Trophoblast cell (in vitro differentiated cells and primary cell): ENCODE data around the gene PRUNE2.
A peak's percentile ranks its signal among the peaks of the same experiment; 100 is the strongest.

Source experiments
- DNase-seq, 2 donors: peaks; one replicate each; pipeline ENCODE4 v3.0.0-alpha.2; 2016
- H2AFZ ChIP-seq: 2 replicates; pipeline ENCODE4 v1.6.1; 2013; ENCODE audit warnings: low read length, moderate library complexity, mild to moderate bottlenecking; ENCODE audit not compliant: insufficient read depth, poor library complexity
- H2AK5ac ChIP-seq: 2 replicates; pipeline ENCODE4 v1.6.1; 2013; ENCODE audit warnings: mild to moderate bottlenecking, low read length
- H2BK120ac ChIP-seq: 2 replicates; pipeline ENCODE4 v1.6.1; 2013; ENCODE audit warnings: low read length, mild to moderate bottlenecking, moderate library complexity; ENCODE audit not compliant: insufficient read depth, poor library complexity
- H2BK12ac ChIP-seq: 2 replicates; pipeline ENCODE4 v1.6.1; 2013; ENCODE audit warnings: mild to moderate bottlenecking, low read length, moderate library complexity
- H2BK5ac ChIP-seq: 2 replicates; pipeline ENCODE4 v1.6.1; 2013; ENCODE audit warnings: low read length, low read depth, moderate library complexity, mild to moderate bottlenecking; ENCODE audit not compliant: poor library complexity
- H3K14ac ChIP-seq: 2 replicates; pipeline ENCODE4 v1.6.1; 2013; ENCODE audit warnings: mild to moderate bottlenecking, low read length
- H3K18ac ChIP-seq: 2 replicates; pipeline ENCODE4 v1.6.1; 2013; ENCODE audit warnings: mild to moderate bottlenecking, low read length
- H3K23ac ChIP-seq: 2 replicates; pipeline ENCODE4 v1.6.1; 2013; ENCODE audit warnings: low read length
- H3K27ac ChIP-seq: 2 replicates; pipeline ENCODE4 v1.5.1; 2013; ENCODE audit warnings: low read depth, mild to moderate bottlenecking, inconsistent platforms, low read length, moderate library complexity
- H3K27me3 ChIP-seq: 2 replicates; pipeline ENCODE4 v1.6.1; 2013; ENCODE audit warnings: inconsistent platforms, mild to moderate bottlenecking, low read length, moderate library complexity; ENCODE audit not compliant: insufficient read depth
- H3K36me3 ChIP-seq, 2 experiments: 1 replicate in 1 of 2; 2 replicates in 1 of 2; pipeline ENCODE4 v1.6.1; 2013; ENCODE audit warnings: low read length in 2 of 2, mild to moderate bottlenecking in 2 of 2, moderate library complexity in 1 of 2; ENCODE audit not compliant: insufficient read depth in 2 of 2, control insufficient read depth in 1 of 2
- H3K4ac ChIP-seq: 2 replicates; pipeline ENCODE4 v1.6.1; 2013; ENCODE audit warnings: low read depth, mild to moderate bottlenecking, low read length, moderate library complexity
- H3K4me1 ChIP-seq, 2 experiments: 1 replicate in 1 of 2; 2 replicates in 1 of 2; pipeline ENCODE4 v1.6.1; 2013; ENCODE audit warnings: low read length in 2 of 2, mild to moderate bottlenecking in 2 of 2, moderate library complexity in 1 of 2; ENCODE audit not compliant: insufficient read depth in 2 of 2, control insufficient read depth in 1 of 2
- H3K4me2 ChIP-seq: 2 replicates; pipeline ENCODE4 v1.6.1; 2013; ENCODE audit warnings: inconsistent platforms, mild to moderate bottlenecking, low read length, moderate library complexity
- H3K4me3 ChIP-seq: 2 replicates; pipeline ENCODE4 v1.5.1; 2013; ENCODE audit warnings: mild to moderate bottlenecking, low read depth, low read length, inconsistent platforms
- H3K79me1 ChIP-seq: one replicate; pipeline ENCODE4 v1.6.1; 2013; ENCODE audit warnings: low read length
- H3K79me2 ChIP-seq: 2 replicates; pipeline ENCODE4 v1.6.1; 2013; ENCODE audit warnings: low read length, mild to moderate bottlenecking; ENCODE audit not compliant: control insufficient read depth, insufficient read depth, poor library complexity
- H3K9ac ChIP-seq: 2 replicates; pipeline ENCODE4 v1.6.1; 2013; ENCODE audit warnings: mild to moderate bottlenecking, low read length
- H3K9me3 ChIP-seq: 2 replicates; pipeline ENCODE4 v1.6.1; 2013; ENCODE audit warnings: low read depth, mild to moderate bottlenecking, control low read depth, inconsistent platforms, low read length; ENCODE audit not compliant: insufficient read depth
- H4K12ac ChIP-seq: 2 replicates; pipeline ENCODE4 v1.6.1; 2013; ENCODE audit warnings: low read depth, mild to moderate bottlenecking, low read length, moderate library complexity
- H4K8ac ChIP-seq: 2 replicates; pipeline ENCODE4 v1.6.1; 2013; ENCODE audit warnings: low read depth, mild to moderate bottlenecking, low read length, moderate library complexity
- H4K91ac ChIP-seq: one replicate; pipeline ENCODE4 v1.6.1; 2013; ENCODE audit warnings: low read depth, mild to moderate bottlenecking, low read length, moderate library complexity
- WGBS: extraction: QIAGEN DNeasy Blood & Tissue Kit; methylation state at CpG from one replicate; pipeline ENCODE4 v1.1.7; 2013; ENCODE audit warnings: missing lambda C conversion rate; ENCODE audit not compliant: insufficient read length, insufficient coverage; ENCODE audit errors: extremely low coverage; 5-methylcytosine and 5-hydroxymethylcytosine counted together

The PRUNE2 gene

DNA sequence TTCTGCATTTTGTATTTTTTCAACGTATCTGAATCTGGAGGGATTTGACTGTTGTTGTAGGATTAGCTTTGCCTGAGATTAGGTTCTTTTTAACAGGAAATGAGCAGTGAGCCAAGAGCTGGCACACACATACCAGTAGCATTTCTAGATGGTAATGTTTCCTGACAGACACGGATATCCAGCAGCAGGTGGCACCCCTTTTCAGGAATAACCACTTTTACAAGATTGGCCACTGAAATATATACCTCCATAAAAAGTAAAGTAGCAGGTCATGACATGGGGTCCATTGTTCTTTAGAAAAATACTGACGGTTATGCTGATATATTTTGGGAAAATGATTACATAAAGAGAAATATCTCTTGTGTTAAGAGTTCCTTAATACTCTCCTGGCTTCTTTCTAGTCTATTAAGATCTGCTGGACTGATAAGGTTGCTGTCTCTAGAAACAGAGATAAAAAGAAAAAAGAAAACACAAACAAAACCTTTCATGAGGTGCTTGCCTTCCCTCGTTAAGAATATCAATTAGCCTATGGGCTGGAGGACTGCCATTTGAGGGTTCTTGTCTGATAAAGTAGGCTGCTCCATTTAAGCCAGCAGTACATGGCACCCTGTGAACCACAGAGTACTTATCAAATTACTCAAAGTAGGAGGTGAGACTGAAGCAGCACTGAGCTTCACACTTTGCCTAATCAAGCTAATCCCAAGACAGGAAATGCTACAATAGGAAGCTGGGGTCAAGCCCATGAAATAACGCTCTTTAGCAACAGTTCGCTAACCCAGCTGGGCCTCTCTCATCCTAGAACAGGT is 243.2 kb downstream of the PRUNE2 start:
- DNase-seq: no peak
- Histone ChIP-seq H2BK120ac (no peak overlapping the region), H3K9me3 (no peaks in the 10 kb centered on the region), H3K18ac (no peak overlapping the region), H2AK5ac (no peak overlapping the region), H4K8ac (no peak overlapping the region), H4K12ac (no peak overlapping the region), H3K14ac (no peak overlapping the region), H3K9ac (no peak overlapping the region), H3K79me1 (no peaks in the 10 kb centered on the region), H2BK5ac (no peak overlapping the region), H4K91ac (no peak overlapping the region), H3K36me3 (no peaks in the 10 kb centered on the region), H2AFZ (no peak overlapping the region), H3K79me2 (no peaks in the 10 kb centered on the region), H3K23ac (no peak overlapping the region), H3K4me1 (peaks cover 0 to 5% of the 10 kb centered on the region in 2 experiments), H3K4me3 (no peak overlapping the region), H3K27me3 (no peaks in the 10 kb centered on the region), H3K4ac (no peak overlapping the region), H2BK12ac (no peak overlapping the region), H3K4me2 (no peak overlapping the region), H3K27ac (no peak overlapping the region)
- no CpG with 5 or more reads among the region's 6 CpGs for WGBS

GRCh38 chr9:76658510-76659231 is 247.2 kb downstream of the PRUNE2 start:
- H3K79me2 ChIP-seq: peaks cover 1% of the 10 kb centered on the region

DNA sequence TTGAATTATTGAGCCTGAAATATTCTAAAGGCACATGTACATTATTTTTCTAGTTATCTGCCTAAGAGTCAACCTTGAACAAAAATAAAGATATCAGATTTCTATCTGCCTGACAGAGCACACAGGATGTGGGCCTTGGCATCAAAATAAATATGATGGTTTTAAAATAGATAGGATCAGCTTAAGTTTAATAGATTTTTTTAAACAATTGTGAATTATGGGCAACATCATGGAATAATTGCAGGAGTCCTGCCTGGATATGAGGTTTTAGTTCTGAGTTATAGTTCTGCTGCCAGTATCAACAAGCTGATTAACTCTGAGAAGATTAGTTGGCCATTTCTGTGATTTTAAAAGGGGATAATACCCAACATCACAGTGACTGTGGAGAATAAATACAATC is 248.6 kb downstream of the PRUNE2 start:
- Histone ChIP-seq H3K9ac (no peak overlapping the region), H4K91ac (no peak overlapping the region), H4K8ac (no peak overlapping the region), H3K4ac (no peak overlapping the region), H2BK120ac (no peak overlapping the region), H3K23ac (no peak overlapping the region), H4K12ac (no peak overlapping the region), H3K9me3 (no peaks in the 10 kb centered on the region), H3K18ac (no peak overlapping the region), H3K4me1 (no peaks in the 10 kb centered on the region), H3K36me3 (no peaks in the 10 kb centered on the region), H2BK12ac (no peak overlapping the region), H3K4me3 (no peak overlapping the region), H3K79me1 (no peaks in the 10 kb centered on the region), H3K4me2 (no peak overlapping the region), H3K79me2 (peaks cover 1% of the 10 kb centered on the region), H3K27ac (no peak overlapping the region), H2BK5ac (no peak overlapping the region), H3K14ac (no peak overlapping the region), H2AK5ac (no peak overlapping the region), H2AFZ (no peak overlapping the region), H3K27me3 (no peaks in the 10 kb centered on the region)
- no peak for DNase-seq

More at GRCh38 chr9:76658510-76659231, 247.2 kb downstream of the PRUNE2 start:
- Histone ChIP-seq H3K14ac (no peak overlapping the region), H2AFZ (no peak overlapping the region), H2BK5ac (no peak overlapping the region), H3K4me2 (no peak overlapping the region), H2BK12ac (no peak overlapping the region), H3K9me3 (no peaks in the 10 kb centered on the region), H3K18ac (no peak overlapping the region), H2AK5ac (no peak overlapping the region), H3K9ac (no peak overlapping the region), H3K79me1 (no peaks in the 10 kb centered on the region), H3K4ac (no peak overlapping the region), H2BK120ac (no peak overlapping the region), H4K12ac (no peak overlapping the region), H3K4me3 (no peak overlapping the region), H3K27me3 (no peaks in the 10 kb centered on the region), H3K23ac (no peak overlapping the region), H3K36me3 (no peaks in the 10 kb centered on the region), H4K8ac (no peak overlapping the region), H4K91ac (no peak overlapping the region), H3K27ac (no peak overlapping the region), H3K4me1 (peaks cover 0 to 3% of the 10 kb centered on the region in 2 experiments)
- peak in 1 of 2 donors; percentile 64 for DNase-seq
- WGBS: no CpG with 5 or more reads among the region's 6 CpGs

DNA sequence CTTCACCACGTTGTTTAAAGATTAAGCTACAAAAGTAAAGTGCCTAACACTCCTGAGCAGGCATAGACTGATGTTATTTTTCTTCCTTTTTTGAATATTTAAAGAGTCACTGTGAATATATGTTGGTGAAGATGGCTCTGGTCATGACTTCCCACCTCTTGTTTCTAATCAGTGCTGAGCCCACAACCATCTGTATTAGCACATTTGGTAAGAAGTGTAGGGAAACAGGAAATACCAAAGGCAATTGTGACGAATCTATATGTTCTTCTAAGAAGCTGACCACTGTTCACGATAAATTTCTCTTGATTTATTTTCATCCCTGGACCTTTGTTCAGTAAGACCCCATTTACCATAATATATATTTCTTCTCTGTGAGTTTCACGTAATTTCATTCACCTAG is 249.9 kb downstream of the PRUNE2 start:
- DNase-seq: no peak
- H4K91ac ChIP-seq: no peak overlapping the region
- H2BK5ac ChIP-seq: no peak overlapping the region
- no peak overlapping the region for H3K4ac ChIP-seq
- no peak overlapping the region for H2AFZ ChIP-seq
- H3K36me3 ChIP-seq: no peaks in the 10 kb centered on the region
- no peaks in the 10 kb centered on the region for H3K4me1 ChIP-seq
- H2AK5ac ChIP-seq: no peak overlapping the region
- no peak overlapping the region for H3K23ac ChIP-seq
- no peak overlapping the region for H2BK120ac ChIP-seq
- WGBS: no CpG with 5 or more reads among the region's 4 CpGs
- H3K79me2 ChIP-seq: peaks cover 1% of the 10 kb centered on the region
- no peaks in the 10 kb centered on the region for H3K79me1 ChIP-seq
- H3K18ac ChIP-seq: no peak overlapping the region
- no peaks in the 10 kb centered on the region for H3K27me3 ChIP-seq
- no peak overlapping the region for H3K4me2 ChIP-seq
- no peak overlapping the region for H2BK12ac ChIP-seq
- no peaks in the 10 kb centered on the region for H3K9me3 ChIP-seq
- H4K12ac ChIP-seq: no peak overlapping the region
- no peak overlapping the region for H3K27ac ChIP-seq
- no peak overlapping the region for H4K8ac ChIP-seq
- no peak overlapping the region for H3K9ac ChIP-seq
- H3K14ac ChIP-seq: no peak overlapping the region
- H3K4me3 ChIP-seq: no peak overlapping the region
